IPS DF 6.9 (cell line): Measurements from ENCODE around the gene KLRD1.
"Not testable (repeated sequence)": the region's sequence is repeated elsewhere in the genome, so short reads cannot be mapped to it uniquely, and the experiment has no call there.

Experiments used
- DNase-seq: peaks from one replicate; pipeline ENCODE4 v3.0.0-alpha.2; 2013; ENCODE audit warnings: low read depth, low spot score
- H3K27ac ChIP-seq: one replicate; pipeline ENCODE4 v1.5.1; 2013; ENCODE audit warnings: low read length, control low read depth
- H3K27me3 ChIP-seq: 2 replicates; pipeline ENCODE4 v1.6.1; 2013; ENCODE audit warnings: mild to moderate bottlenecking, low read length; ENCODE audit not compliant: control insufficient read depth, insufficient read depth
- H3K36me3 ChIP-seq: 2 replicates; pipeline ENCODE4 v1.6.1; 2013; ENCODE audit warnings: low read length; ENCODE audit not compliant: control insufficient read depth, insufficient read depth
- H3K4me1 ChIP-seq: 2 replicates; pipeline ENCODE4 v1.6.1; 2013; ENCODE audit warnings: low read length; ENCODE audit not compliant: control insufficient read depth, insufficient read depth
- H3K4me3 ChIP-seq: 2 replicates; pipeline ENCODE4 v1.5.1; 2013; ENCODE audit warnings: mild to moderate bottlenecking, low read length
- H3K9me3 ChIP-seq: 2 replicates; pipeline ENCODE4 v1.6.1; 2013; ENCODE audit warnings: low read length, inconsistent platforms; ENCODE audit not compliant: control insufficient read depth, insufficient read depth
- WGBS: extraction: QIAGEN DNeasy Blood & Tissue Kit; methylation state at CpG from one replicate; pipeline ENCODE4 v1.1.7; 2013; ENCODE audit warnings: mixed read lengths, missing lambda C conversion rate; ENCODE audit not compliant: insufficient read length, insufficient coverage; 5-methylcytosine and 5-hydroxymethylcytosine counted together

Gene KLRD1

DNA sequence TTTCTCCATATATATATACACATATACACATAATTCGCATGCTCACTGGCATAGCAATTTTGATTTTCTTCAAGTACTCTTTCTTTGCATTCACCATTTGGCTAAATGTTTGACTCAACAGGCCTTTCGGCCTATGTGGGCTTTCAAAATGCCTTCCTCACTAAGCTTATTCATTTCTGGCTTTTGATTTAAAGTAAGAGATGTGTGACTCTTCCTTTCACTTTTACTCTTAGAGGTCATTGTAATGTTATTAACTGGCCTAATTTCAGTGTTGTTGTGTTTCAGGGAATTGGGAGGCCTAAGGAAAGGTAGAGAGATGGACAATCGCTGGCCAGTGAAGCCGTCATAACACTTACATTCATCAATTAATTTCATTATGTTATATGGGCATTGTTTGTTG, 14.5 kb upstream of the KLRD1 start:
- no peak overlapping the region for H3K4me3 ChIP-seq
- DNase-seq, result no peak
- H3K4me1 ChIP-seq, result no peaks in the 10 kb centered on the region
- H3K9me3 ChIP-seq, result no peaks in the 10 kb centered on the region
- H3K27me3 ChIP-seq, result no peaks in the 10 kb centered on the region
- WGBS, result no CpG with 5 or more reads among the region's 4 CpGs
- no peaks in the 10 kb centered on the region for H3K36me3 ChIP-seq
- H3K27ac ChIP-seq, result no peak overlapping the region

DNA sequence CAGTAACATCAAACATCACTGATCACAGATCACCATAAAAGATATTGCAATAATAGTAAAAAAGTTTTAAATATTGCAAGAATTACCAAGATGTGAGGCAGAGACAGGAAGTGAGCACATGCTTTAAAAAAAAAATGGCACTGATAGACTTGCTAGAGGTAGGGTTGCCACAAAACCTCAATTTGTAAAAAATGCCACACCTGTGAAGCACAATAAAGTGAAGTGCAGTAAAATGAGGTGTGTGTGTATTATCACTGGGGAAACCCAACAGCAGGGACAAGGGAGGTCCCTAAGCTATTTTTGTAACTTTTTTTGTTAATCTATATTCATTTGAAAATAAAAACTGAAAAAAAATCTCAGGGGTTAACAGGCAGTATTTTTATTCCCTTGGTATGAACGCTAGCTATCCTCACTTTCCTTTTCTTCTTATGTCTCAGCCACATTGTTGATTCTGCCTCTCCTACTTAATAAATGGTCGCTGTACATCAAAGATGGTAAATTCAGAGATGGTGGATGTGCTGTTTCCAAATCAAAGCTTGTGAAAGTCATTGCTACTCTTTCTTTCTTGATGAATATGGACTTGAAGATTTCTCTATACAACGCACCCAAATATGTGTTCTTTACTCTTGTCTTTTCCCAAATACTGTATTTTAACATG, 14.0 kb upstream of the KLRD1 start:
- H3K27me3 ChIP-seq, result no peaks in the 10 kb centered on the region
- no CpG with 5 or more reads among the region's 3 CpGs for WGBS
- no peak overlapping the region for H3K4me3 ChIP-seq
- no peaks in the 10 kb centered on the region for H3K4me1 ChIP-seq
- no peaks in the 10 kb centered on the region for H3K36me3 ChIP-seq
- no peak overlapping the region for H3K27ac ChIP-seq
- H3K9me3 ChIP-seq, result no peaks in the 10 kb centered on the region
- no peak for DNase-seq

DNA sequence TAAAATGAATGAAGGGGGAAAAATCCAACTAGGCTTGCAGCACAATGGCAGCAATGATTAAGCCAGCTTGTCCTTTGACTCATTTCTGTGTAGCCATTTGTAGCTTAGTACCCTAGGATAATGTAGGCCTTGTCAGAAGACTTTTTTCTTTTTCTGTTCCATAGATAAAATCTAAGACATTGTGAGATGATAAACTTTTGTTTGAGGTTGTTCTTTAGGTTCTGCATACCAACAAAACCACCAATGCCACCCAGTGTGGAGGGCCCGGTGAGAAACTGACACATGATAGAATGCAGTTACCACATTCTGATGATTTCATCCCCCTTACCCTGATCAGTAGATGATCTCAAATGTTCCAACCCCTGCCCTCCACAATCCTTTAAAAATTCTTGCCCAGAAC, 6.6 kb upstream of the KLRD1 start:
- Histone ChIP-seq H3K27ac (no peak overlapping the region), H3K4me3 (no peak overlapping the region), H3K36me3 (no peaks in the 10 kb centered on the region), H3K9me3 (no peaks in the 10 kb centered on the region), H3K27me3 (no peaks in the 10 kb centered on the region), H3K4me1 (no peaks in the 10 kb centered on the region; the same call in 1 of the 2 replicates)
- WGBS, result no CpG with 5 or more reads among the region's 1 CpG
- DNase-seq, result no peak

DNA sequence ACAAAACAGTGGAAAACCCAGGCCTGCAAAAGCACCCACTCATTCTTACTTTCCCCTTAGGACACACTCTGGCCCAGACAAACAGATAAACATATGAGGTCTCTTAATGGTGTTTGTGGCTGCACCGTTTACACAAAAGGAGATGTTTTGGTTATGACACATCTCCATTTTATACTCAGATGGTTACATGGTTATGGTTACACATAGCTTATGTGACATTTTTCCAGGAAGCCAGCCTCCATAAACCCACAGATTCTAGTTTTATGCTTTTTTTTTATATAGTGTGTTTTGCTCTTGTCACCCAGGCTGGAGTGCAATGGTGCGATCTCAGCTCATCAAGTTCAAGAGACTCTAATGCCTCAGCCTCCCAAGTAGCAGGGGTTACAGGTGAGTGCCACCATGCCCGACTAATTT, 3.5 kb upstream of the KLRD1 start:
- DNase-seq, result no peak
- no CpG with 5 or more reads among the region's 3 CpGs for WGBS
- H3K4me1 ChIP-seq, result no peaks in the 10 kb centered on the region; the same call in 1 of the 2 replicates

DNA sequence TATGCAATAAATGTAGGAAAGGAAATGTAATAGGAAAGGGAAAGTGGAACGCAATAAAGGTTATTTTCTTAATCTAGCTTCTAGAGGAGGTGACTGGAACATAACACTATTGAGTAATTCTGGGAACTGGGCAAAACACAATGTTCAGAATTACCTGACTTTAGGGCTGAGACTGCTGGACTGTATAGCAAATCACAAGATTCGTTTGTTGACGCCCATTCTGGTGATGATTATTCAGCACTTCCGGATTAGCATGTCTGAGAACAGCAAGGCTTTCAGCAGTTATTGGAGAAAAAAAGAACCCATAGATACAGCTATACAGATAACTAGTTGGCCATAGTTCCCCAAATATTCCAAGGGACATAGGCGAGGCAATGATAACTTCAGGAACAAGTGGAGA, 2.3 kb upstream of the KLRD1 start:
- no peak for DNase-seq
- Histone ChIP-seq H3K27me3 (no peaks in the 10 kb centered on the region), H3K36me3 (no peaks in the 10 kb centered on the region), H3K4me3 (no peak overlapping the region), H3K9me3 (no peaks in the 10 kb centered on the region), H3K27ac (no peak overlapping the region), H3K4me1 (no peaks in the 10 kb centered on the region; the same call in 1 of the 2 replicates)
- WGBS, result 100% methylated on average over 1 of the region's 5 CpGs

More for the DNA sequence above, 3.5 kb upstream of the KLRD1 start:
- no peaks in the 10 kb centered on the region for H3K27me3 ChIP-seq
- H3K27ac ChIP-seq, result no peak overlapping the region
- no peak overlapping the region for H3K4me3 ChIP-seq
- H3K36me3 ChIP-seq, result no peaks in the 10 kb centered on the region
- H3K9me3 ChIP-seq, result no peaks in the 10 kb centered on the region

DNA sequence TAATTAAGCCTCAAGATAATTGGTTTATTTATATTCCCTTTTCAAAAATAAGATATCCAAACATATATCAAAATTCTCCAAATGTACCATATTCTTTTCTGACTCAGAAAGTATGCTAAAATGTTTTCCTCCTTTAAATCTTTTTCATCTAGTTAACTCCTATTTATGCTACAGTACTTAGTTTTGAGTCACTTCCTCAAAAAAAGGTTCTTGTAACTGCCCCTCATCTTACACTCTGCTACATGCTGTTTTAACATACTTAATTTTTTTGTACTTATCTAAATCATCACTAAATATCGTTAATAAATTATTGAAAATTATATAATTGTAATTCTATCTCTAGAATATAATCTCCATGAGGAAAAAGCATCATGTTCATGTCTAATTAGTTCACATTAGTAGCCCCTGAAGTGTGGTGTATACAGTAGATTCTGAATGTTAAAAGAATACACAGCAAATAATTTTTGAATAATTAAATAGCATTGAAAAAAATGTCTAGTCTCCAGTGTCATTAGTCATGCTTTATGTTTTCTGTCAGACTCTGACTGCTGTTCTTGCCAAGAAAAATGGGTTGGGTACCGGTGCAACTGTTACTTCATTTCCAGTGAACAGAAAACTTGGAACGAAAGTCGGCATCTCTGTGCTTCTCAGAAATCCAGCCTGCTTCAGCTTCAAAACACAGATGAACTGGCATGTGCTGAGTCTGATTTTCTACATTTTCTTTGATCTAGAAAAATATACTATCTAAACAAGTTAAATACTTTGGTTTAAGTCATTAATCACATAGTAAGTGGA, 3.5 kb downstream of the KLRD1 start:
- no peak for DNase-seq
- H3K27ac ChIP-seq, result no peak overlapping the region
- WGBS, result 100% methylated on average over 1 of the region's 4 CpGs
- H3K27me3 ChIP-seq, result no peaks in the 10 kb centered on the region
- H3K9me3 ChIP-seq, result no peaks in the 10 kb centered on the region
- H3K4me1 ChIP-seq, result no peaks in the 10 kb centered on the region
- no peak overlapping the region for H3K4me3 ChIP-seq
- H3K36me3 ChIP-seq, result no peaks in the 10 kb centered on the region

DNA sequence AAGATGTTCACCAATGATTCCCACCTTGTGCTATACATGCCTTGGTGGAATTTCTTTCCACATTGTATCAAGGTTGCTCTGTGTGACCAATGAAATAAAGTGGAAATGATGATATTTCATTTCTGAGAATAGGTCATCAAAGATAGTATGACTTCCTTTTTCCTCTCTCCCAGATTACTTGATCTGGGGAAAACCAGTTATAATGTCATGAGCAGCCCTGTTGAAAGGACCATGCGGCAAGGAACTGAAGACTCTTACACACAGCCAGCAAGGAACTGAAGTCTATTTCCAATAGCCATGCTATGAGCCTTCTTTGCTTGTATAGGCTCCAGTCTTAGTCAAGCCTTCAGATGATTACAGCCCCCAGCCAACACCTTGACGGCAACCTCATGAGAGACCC, 11.7 kb downstream of the KLRD1 start:
- WGBS, result no CpG with 5 or more reads among the region's 2 CpGs
- Histone ChIP-seq H3K4me1 (no peaks in the 10 kb centered on the region), H3K27ac (no peak overlapping the region), H3K36me3 (no peaks in the 10 kb centered on the region), H3K4me3 (no peak overlapping the region), H3K27me3 (no peaks in the 10 kb centered on the region), H3K9me3 (no peaks in the 10 kb centered on the region)
- no peak for DNase-seq

DNA sequence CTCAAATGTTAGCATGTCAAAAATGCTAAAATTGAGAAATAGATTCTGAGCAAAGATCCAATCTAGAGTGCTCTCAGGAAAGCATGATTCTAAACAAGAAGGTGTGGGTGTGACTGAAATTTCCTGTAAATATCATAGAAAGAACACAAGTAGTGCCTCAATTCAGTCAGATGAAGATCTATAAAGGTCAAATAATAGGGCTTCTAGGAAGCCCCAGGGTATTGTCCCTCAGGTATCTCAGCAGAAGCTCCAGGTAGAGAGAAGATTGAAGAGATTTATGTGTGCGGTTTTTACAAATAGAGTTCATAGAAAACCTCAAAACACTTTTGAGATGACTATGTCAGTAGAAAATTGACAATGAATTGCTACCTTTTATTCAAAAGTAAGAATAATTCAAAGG, 13.0 kb downstream of the KLRD1 start:
- H3K4me1 ChIP-seq, result no peaks in the 10 kb centered on the region
- H3K4me3 ChIP-seq, result no peak overlapping the region
- no peak overlapping the region for H3K27ac ChIP-seq
- H3K9me3 ChIP-seq, result no peaks in the 10 kb centered on the region
- DNase-seq, result no peak
- H3K36me3 ChIP-seq, result no peaks in the 10 kb centered on the region
- WGBS, result no CpG with 5 or more reads among the region's 1 CpG
- no peaks in the 10 kb centered on the region for H3K27me3 ChIP-seq

DNA sequence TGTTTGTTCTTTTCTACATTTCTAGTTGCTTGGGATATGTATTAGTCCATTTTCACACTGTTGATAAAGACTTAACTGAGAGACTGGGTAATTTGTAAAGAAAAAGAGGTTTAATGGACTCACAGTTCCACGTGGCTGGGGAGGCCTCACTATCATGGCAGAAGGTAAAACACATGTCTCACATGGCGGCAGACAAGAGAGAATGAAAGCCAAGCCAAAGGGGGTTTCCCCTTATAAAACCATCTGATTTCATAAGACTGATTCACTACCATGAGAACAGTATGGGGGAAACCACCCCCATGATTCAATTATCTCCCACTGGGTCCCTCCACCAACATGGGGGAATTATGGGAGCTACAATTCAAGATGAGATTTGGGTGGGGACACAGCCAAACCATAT, 21.0 kb downstream of the KLRD1 start:
- not testable (repeated sequence) for H3K4me3 ChIP-seq, H3K27ac ChIP-seq, H3K27me3 ChIP-seq, DNase-seq, H3K9me3 ChIP-seq, H3K4me1 ChIP-seq, H3K36me3 ChIP-seq
- no CpG with 5 or more reads among the region's 2 CpGs for WGBS

GRCh38 chr12:10331642-10332239, 24.1 kb downstream of the KLRD1 start:
- Histone ChIP-seq H3K4me3 (no peak overlapping the region), H3K27ac (no peak overlapping the region), H3K9me3 (no peaks in the 10 kb centered on the region), H3K36me3 (no peaks in the 10 kb centered on the region), H3K4me1 (no peaks in the 10 kb centered on the region), H3K27me3 (no peaks in the 10 kb centered on the region)
- WGBS, result no CpG with 5 or more reads among the region's 2 CpGs
- no peak for DNase-seq
